ENCODE results near the gene TMEM51.
"Not testable (repeated sequence)": the region's sequence is repeated elsewhere in the genome, so short reads cannot be mapped to it uniquely, and the experiment has no call there.

The TMEM51 gene

DNA sequence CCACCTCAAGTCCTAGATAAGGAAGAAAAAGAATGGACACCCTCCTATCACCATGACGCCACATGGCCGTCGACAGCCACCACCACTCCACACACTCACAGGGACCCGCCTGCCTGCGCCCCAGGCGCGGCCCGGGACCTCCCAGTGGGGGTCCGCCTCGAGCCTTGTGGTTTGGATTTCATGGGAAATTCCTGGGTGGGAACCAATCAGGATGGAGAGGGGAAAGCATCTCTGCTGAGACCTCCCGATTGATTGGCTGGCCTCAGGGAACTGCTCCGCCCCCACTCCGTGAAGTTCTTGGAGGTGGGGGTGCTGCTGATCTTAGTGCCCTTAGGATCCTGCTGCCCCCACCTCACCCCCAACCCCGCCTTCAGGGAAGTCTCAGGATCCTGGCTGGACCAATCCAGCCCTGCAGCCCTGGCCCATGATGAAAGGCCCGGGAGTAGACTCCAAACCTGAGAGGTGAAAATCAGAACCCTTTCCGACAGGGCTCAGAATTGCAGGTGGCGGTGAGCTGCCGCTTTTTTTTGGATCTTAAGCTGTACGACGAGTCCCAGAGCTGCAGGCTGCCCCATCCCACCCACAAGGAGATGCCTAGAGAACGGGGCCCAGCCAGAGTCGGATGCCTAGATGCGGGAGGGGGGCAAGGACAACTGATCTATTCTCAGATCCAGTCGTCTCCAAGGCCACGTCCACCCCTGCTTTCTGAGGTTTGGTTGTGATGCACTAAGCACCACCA, 29.0 kb upstream of the TMEM51 start:
- H3K27ac ChIP-seq, result no peak overlapping the region

GRCh38 chr1:15125101-15125745, 28.3 kb upstream of the TMEM51 start:
- H3K27ac ChIP-seq, result no peak overlapping the region

More for the DNA sequence above, 29.0 kb upstream of the TMEM51 start:
- no peak overlapping the region for H3K4me3 ChIP-seq

GRCh38 chr1:15128077-15128476, 25.5 kb upstream of the TMEM51 start:
- H3K27ac ChIP-seq, result no peak overlapping the region
- no peak overlapping the region for H3K4me3 ChIP-seq

More at GRCh38 chr1:15125101-15125745, 28.3 kb upstream of the TMEM51 start:
- H3K4me3 ChIP-seq, result no peak overlapping the region

- Histone ChIP-seq H3K4me3 (no peak overlapping the region), H3K27ac (no peak overlapping the region)
These were observed 24.8 kb upstream of the TMEM51 start for GRCh38 chr1:15128520-15129313.

DNA sequence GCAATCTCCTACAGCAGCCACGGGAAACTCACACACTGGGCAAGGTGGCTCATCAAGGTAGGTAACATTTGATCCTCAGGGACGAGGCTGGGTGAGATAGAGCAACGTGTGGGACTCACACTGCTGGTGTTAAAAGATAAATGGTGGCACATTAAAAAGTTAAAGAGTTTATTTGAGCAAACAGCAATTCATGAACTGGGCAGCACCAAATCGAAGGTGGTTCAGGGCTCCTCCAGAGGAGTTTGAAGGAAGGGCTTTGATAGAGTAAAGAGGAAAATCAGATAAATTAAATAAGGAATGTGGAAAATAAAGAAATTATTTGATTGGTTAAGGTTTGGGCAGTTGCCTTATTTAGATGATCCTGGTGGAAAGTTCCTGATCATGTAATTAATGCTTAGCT, 23.6 kb upstream of the TMEM51 start:
- no peak overlapping the region for H3K4me3 ChIP-seq
- no peak overlapping the region for H3K27ac ChIP-seq

DNA sequence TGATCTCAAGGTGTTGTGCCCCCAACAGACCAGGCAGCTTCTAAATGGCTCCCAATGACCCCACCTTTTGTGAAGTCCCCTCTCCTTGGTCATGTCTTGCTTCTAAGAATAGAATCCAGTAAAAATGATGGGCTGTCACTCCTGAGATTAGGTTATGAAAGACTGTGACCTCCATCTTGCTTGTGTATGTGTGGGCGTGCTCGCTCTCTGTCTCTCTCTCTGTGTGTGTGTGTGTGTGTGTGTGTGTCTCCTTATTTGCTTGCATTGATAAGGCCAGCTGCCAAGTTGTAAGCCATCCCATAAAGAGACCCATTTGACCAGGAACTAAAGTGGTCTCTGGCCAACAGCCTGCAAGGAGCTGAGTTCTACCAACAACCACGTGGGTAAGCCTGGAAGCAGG, 22.9 kb upstream of the TMEM51 start:
- no peak overlapping the region for H3K4me3 ChIP-seq
- H3K27ac ChIP-seq, result no peak overlapping the region

DNA sequence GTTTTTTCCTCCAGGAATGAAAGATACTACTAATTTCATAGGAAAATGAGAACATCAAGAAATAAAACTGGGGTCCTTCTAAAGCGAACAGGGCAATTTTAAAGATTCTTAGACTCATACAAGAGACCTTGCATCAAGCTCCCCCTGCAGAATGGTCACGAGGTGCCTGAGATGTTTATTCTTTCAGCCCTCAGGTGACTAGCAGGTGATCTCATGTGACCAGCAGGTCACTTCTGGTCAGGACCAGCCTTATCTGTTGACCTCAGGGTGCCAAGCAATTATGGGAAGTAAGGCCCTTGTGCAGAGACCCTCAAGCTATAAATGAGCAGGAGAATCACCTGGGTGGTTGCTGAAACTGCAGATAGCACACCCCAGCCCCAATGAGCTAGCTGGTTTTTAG, 20.6 kb upstream of the TMEM51 start:
- Histone ChIP-seq H3K27ac (no peak overlapping the region), H3K4me3 (no peak overlapping the region)

DNA sequence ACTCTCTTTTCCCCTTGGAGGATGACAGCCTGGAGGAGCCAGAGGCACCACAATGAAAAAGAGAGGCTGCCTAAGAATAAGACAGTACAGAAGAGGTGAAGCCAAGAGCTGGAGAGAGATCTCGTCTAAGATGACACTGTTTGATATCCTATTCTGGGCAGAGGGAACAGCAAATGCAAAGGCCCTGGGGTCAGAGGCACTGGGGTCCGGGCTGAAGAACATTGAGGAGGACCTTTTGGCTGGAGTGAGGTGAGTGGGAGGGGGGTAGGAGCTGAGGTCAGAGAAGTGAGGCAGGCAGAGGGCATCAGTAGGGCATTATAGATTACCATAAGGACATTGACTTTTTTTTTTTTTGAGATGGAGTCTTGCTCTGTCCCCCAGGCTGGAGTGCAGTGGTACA, 19.3 kb upstream of the TMEM51 start:
- no peak overlapping the region for H3K27ac ChIP-seq
- no peak overlapping the region for H3K4me3 ChIP-seq

DNA sequence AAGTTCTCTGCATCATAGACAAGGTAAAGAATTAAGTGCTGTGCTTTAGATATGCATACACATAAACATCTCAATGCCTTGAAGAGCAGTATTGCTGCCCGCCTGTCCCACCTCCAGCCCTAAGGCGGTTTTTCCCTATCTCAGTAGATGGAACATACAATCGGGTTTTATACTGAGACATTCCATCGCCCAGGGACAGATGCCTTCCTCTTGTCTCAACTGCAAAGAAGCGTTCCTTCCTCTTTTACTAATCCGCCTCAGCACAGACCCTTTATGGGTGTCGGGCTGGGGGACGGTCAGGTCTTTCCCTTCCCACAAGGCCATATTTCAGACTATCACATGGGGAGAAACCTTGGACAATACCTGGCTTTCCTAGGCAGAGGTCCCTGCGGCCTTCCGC, 17.9 kb upstream of the TMEM51 start:
- not testable (repeated sequence) for H3K4me3 ChIP-seq, H3K27ac ChIP-seq

DNA sequence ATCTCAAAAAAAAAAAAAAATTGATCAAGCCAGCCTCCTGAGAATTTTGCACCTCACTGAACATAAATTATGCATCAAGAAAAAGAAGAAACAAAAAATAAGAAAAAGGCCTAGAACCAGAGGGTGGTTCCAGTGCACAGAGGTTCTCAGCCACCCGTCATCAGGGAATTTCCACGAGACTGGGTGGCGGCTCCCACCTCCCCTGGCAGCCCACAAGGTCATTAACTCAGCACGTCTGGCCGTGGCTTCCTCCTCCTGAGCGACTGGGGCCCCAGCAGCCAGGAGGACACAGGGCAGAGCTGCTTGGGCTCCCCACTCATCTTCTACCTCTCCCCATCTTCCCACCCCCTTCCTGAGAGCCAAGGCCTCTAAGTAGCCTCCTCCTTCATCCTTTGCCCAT, 15.7 kb upstream of the TMEM51 start:
- Histone ChIP-seq H3K4me3 (no peak overlapping the region), H3K27ac (no peak overlapping the region)

- no peak overlapping the region for H3K27ac ChIP-seq
These were observed 13.7 kb upstream of the TMEM51 start for GRCh38 chr1:15139654-15140350.

GRCh38 chr1:15141935-15142539, 11.5 kb upstream of the TMEM51 start:
- Histone ChIP-seq H3K4me3 (no peak overlapping the region), H3K27ac (peak overlapping the region in 1 of 21 experiments; percentile 47)

More at GRCh38 chr1:15139654-15140350, 13.7 kb upstream of the TMEM51 start:
- no peak overlapping the region for H3K4me3 ChIP-seq

- no peak overlapping the region for H3K27ac ChIP-seq
- no peak overlapping the region for H3K4me3 ChIP-seq
These were observed 8.2 kb upstream of the TMEM51 start for GRCh38 chr1:15145327-15145726.

DNA sequence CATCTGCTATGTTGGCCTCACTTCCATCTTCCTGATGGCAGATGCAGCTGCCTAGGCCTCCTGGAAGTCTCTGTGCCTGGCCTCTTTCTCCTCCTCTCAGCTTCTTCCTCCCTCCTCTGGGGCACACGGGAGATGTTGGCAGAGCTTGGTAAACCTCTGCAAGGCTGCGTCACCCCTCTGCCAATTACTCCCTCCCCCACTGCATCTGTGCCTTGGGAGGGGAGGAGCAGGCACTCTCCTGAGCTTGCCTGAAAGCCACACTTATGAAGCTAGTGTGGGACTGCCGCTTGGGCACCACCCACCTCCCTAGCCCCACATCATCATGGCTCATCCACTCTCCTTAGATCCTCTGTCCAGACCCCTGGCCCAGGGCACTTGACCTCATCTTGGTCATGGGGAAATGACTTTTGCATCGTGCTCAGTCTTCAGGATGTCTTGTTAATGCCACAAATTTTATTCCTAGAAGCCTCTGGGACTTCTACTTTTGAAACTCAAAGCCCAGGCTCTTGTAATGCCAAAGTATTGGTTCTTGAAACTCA, 7.3 kb upstream of the TMEM51 start:
- Histone ChIP-seq H3K27ac (no peak overlapping the region), H3K4me3 (no peak overlapping the region)

DNA sequence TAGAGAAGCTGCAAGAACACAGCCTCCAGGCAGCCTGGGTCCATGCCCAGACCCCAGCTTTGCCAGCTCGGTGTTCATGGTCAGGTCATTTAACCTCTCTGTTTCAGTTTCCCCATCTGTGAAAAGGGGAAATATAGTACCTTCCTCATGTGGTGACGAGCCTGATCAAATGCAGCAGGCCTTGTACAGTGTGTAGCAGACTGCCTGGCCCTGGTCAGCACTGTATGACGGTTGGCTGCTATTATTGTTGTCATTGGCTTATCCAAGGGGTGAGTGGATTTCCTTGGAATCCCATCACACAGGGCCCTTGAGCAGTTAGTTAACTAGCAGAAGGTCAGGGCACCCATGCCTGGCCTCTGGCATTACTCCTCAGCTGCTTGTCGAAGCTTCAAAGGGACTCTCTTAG, 6.6 kb upstream of the TMEM51 start:
- Histone ChIP-seq H3K4me3 (no peak overlapping the region), H3K27ac (no peak overlapping the region)

DNA sequence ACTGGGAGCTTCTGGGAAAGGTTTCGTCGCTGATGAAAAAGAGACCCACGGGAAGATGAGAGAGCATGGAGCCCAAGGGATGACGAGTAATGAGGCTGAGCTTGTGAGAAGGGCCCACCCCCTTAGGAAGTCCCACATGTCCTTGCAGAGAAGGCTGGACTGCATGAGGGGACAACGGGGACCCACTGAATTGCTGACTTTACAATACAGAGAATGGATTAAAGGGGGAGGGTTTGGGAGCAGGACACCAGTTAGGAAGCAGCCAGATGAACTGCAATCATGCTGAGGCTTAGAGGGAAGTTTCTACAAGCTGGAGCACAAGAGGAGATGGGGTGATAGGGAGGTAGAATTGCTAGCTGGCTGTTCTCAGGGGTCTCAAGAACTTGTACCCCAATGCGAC, 5.5 kb upstream of the TMEM51 start:
- Histone ChIP-seq H3K27ac (peak overlapping the region in 1 of 21 experiments; percentile 5), H3K4me3 (no peak overlapping the region)

DNA sequence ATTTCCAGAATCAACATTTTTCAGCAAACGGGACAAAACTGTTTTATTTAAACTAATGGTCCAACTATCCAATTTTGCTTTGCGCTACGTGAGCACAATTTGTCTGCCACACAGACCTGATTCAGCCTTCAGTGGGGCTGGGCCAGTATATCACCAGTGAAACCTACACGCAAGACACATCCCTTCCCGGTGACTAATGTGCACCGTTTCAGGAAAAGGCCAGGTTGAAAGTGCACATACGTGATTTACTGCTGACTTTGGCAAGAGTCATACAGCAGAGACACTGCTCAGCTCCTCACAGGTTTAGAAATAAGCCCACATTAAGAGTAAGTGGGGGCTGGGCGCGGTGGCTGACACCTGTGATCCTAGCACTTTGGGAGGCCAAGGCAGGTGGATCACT, 5.1 kb upstream of the TMEM51 start:
- Histone ChIP-seq H3K4me3 (no peak overlapping the region), H3K27ac (no peak overlapping the region)

- no peak overlapping the region for H3K27ac ChIP-seq
- H3K4me3 ChIP-seq, result no peak overlapping the region
These were observed 4.6 kb upstream of the TMEM51 start for GRCh38 chr1:15148941-15149340.

DNA sequence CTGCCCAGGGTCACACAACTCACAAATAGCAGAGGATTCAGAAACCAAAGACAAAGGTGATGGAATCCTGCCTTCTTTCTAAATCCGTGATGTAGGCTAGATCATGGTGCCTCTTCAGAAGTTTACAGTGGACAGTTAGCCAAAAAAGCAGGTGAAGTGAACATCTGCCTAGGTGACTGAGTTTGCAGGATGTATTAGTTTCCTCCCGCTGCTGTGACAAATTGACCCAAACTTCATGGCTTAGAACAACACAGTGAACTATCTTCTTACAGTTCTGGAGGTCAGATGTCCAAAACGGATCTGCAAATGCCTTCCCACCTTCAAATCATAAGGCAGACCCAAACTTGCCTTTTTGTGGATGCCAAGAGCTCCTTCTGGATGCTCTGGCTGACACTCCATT, 3.2 kb upstream of the TMEM51 start:
- Histone ChIP-seq H3K27ac (no peak overlapping the region), H3K4me3 (no peak overlapping the region)
